Nucleus accumbens (tissue), 56 donors: ENCODE data around the gene EEF1A1.
"Not testable (repeated sequence)": the region's sequence is repeated elsewhere in the genome, so short reads cannot be mapped to it uniquely, and the experiment has no call there.

Experiments
- DNase-seq, 56 donors: peaks; one replicate each; lab custom pipeline; 2025; lab: John Stamatoyannopoulos, UW

The EEF1A1 gene

DNA sequence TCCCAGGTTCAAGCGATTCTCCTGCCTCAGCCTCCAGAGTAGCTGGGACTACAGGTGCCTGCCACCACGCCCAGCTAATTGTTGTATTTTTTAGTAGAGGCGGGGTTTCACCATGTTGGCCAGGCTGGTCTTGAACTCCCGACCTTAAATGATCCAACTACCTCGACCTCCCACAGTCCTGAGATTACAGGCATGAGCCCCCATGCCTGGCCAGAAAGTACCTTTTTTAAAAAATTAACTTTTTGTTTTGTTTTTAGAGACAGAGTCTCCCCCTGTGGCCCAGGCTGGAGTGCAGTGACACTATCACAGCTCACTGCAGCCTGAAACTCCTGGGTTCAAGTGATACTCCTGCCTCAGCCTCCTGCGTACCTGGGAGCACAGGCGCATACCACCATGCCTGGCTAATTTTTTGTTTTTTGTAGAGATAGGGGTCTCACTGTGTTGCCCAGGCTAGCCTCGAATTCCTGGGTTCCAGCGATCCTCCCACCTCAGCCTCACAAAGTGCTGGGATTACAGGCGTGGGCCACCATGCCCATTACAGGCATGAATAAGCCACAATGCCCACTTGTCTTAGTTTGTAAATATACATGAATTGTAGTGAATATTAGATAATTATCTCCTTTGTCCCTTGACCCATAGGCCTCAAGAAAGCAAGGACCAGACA is 17.4 kb upstream of the EEF1A1 start:
- no peak for DNase-seq

DNA sequence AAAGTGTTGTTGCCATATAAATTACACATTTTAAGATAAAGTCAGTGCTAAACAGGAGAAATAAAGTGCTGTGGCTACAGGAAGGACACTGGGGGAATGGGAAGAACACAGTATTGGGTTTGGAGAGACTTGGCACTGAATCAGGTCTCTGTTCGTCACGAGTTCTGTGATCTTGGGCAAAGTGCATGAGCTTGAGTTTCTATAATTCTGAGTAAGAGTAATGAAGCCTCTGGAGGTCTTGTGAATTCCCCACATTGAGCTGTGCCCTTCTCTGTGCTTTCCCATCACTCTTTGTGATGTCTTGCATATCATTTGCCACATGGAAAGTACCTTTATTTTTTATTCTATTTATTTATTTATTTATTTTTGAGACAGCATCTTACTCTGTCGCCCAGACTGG is 16.8 kb upstream of the EEF1A1 start:
- no peak for DNase-seq

DNA sequence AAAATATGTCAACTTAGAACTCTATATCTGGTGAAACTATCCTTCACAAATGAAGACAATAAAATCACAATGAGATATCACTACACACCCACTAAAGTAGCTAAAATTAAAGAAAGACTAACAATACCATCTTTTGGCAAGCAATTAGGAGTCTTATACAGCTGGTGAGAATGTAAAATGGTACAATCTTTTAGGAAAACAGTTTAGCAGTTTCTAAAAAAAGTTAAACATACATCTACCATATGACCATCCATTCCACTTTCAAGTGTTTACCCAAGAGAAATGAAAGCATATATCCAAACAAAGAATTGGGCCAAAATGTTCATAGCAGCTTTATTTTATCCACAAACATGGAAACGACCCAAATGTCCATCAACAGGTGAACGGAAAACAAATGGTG is 13.8 kb upstream of the EEF1A1 start:
- DNase-seq = no peak

DNA sequence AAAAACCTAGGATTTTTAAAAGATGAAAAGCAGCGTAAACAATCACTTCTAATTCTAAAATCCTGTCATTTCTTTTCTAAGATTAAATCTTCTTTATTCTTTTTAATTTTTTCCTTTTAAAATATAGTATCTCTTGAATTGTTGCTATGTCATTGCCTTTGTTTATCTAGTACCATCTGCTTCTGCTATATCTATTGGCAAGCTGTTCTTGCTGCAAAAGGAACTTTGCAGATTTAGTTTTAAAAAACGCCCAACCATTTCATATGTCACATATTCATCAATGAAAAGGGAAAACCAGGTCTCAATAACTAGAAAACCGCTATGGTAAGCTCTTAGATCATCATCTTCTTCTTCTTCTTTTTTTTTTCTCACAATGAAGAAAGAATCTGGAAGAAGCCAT is 11.5 kb upstream of the EEF1A1 start:
- no peak for DNase-seq

DNA sequence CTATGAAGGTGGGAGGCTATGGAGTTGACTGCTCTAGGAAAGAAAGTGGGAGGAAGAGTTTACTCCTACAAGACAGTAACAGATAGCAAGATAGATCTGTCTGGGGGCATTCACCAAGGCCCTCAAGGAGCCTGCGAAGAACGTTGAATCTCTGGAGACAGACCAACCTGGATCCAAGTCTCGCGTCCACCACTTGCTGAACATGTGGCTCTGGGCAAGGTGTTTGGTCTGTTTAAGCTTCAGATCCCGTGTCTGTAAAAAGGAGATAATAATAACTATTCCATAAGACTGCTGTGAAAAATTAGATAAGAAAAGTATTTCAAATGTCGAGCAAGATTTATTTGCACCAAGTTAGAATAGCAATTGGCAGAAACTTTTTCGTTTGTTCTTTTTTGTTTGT is 8.1 kb upstream of the EEF1A1 start:
- no peak for DNase-seq

DNA sequence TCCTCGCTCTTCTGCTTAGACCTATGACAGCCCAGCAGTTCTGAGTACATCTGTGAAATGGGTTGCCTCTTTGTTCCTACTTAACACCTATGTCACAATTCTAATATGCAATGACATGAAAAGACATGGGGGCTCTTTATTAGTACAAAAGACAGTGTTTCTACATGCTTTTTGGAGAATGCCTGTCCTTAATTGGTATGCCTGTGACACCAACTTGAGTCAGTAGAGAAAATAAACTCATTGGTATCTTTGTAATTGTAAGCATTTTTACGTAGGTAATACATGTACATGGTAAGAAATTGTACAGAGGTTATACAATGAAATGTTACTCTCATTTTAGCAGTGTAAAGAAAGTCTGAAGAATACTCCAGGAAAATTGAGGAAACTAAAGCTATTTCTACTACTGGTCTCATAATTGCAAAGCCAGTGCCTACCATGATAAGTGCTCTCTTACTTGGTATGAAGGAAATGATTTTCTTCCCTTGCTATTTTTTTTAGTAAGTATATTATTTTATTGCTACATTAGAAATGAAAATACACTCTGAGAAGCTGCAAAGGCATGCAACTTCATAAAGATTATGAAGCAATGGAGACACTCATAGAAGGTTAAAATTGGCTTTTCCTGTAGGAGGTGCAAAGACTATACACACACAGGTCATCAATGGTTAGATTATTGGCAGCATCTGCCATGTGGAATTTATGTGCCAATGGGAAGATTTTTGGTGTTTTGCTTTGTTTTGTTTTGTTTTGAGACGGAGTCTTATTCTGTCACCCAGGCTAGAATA is 4.9 kb upstream of the EEF1A1 start:
- DNase-seq = no peak

DNA sequence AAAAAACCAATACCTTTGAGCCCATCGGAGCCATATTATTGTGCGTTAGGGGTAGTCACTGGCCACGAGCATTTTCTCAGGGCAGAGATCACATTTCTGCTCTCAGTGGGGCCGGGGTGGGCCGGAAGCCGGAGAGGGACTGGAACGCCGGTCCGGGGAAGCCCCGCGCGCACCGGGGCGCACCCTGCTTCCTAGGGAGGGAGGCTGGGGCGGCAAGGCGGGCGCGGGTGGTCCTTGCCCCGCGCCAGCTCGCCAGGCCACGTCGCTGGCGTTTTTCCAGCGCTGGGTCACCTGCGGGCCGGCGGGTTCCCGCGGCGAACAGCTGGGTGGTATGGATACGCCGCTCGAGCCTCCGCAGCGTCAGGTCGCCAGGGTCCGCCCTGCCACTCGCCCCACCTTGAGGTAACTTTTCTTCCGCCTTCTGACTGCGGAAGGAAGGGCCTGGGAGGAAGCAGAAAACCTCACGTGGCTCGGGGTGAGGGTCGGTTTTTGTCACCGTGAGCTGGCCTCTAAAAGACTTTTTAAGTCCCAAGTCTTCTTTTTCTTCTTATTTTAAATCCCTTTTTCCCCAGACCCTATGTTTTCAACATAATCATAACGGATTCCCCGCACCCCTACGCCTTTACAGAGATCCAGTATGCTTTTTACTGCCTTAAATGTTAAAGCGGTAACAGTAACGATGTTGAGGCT is 2.7 kb upstream of the EEF1A1 start:
- peak in 30 of 56 donors; percentile 3 to 54 (median 16) for DNase-seq

DNA sequence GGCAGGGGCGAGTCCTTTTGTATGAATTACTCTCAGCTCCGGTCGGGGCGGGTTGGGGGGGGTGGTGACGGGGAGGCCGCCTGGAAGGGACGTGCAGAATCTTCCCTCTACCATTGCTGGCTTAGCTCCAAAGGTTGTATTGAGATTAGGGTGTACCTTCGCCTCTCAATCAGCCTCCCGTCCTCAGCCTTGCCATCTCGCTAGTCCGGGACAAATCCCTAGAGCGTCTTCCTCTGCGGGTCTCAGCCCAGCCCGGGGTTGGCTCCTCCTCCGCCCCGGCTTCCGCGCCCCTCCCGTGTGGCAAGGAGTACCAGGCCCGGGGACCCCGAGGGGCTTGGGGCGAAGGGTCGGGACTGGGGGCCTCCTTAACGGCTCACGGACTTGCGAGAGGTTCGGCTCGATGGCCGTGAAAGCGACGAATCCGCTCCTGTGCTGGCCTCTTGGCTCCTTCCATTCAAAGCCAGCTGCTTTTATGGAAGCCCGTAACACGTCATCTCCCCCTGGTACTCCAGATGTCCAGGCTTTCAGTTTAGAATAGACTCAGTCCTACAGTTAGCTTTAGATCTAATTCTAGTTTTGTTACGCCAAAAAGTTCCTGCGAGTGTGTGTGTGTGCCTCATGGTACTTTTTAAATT is 636 bp upstream of the EEF1A1 start:
- peak in 21 of 56 donors; percentile 53 to 98 (median 87) for DNase-seq

DNA sequence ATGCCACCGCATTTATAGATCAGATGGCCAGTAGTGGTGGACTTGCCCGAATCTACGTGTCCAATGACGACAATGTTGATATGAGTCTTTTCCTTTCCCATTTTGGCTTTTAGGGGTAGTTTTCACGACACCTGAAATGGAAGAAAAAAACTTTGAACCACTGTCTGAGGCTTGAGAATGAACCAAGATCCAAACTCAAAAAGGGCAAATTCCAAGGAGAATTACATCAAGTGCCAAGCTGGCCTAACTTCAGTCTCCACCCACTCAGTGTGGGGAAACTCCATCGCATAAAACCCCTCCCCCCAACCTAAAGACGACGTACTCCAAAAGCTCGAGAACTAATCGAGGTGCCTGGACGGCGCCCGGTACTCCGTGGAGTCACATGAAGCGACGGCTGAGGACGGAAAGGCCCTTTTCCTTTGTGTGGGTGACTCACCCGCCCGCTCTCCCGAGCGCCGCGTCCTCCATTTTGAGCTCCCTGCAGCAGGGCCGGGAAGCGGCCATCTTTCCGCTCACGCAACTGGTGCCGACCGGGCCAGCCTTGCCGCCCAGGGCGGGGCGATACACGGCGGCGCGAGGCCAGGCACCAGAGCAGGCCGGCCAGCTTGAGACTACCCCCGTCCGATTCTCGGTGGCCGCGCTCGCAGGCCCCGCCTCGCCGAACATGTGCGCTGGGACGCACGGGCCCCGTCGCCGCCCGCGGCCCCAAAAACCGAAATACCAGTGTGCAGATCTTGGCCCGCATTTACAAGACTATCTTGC is 725 bp downstream of the EEF1A1 start:
- peak in 51 of 56 donors; percentile 7 to 72 (median 52) for DNase-seq

DNA sequence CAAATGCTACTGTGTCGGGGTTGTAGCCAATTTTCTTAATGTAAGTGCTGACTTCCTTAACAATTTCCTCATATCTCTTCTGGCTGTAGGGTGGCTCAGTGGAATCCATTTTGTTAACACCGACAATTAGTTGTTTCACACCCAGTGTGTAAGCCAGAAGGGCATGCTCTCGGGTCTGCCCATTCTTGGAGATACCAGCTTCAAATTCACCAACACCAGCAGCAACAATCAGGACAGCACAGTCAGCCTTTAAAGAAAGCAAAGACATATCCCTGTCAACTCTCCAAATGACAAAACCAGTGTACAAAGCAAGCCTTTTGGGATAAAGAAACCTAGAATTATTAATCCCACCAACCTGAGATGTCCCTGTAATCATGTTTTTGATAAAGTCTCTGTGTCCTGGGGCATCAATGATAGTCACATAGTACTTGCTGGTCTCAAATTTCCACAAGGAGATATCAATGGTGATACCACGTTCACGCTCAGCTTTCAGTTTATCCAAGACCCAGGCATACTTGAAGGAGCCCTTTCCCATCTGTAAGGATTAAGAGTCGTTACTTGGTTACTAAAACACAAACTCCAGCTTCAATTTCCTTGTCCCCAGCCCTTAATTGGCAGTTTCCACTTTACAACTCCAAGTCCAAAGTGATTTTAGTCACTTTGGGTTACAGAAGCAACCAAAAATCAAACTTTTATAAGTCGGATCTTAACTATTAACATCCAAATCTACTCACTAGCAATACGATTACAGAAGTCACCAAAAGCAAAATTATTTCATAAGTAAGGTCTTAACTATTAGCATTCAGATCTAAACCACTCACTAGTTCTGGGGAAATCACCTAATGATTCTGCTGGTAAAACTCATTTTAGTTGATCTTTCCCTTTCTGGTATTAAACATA is 1.6 kb downstream of the EEF1A1 start:
- DNase-seq = not testable (repeated sequence)

DNA sequence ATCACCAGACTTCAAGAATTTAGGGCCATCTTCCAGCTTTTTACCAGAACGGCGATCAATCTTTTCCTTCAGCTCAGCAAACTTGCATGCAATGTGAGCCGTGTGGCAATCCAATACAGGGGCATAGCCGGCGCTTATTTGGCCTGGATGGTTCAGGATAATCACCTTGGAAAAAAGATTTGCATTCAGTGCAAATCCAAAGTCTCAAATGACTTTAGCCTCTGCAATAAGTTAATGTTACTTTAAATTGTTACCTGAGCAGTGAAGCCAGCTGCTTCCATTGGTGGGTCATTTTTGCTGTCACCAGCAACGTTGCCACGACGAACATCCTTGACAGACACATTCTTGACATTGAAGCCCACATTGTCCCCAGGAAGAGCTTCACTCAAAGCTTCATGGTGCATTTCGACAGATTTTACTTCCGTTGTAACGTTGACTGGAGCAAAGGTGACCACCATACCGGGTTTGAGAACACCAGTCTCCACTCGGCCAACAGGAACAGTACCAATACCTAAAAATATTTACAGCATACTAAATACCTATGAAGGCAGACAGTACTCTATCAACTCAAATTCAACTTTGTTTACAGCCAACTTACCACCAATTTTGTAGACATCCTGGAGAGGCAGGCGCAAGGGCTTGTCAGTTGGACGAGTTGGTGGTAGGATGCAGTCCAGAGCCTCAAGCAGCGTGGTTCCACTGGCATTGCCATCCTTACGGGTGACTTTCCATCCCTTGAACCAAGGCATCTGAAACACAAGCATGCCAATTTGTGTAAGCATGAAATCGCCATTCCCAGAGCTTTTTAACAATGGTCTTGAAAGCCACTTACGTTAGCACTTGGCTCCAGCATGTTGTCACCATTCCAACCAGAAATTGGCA is 2.5 kb downstream of the EEF1A1 start:
- DNase-seq = peak in 3 of 56 donors; percentile 4 to 11 (median 8)

DNA sequence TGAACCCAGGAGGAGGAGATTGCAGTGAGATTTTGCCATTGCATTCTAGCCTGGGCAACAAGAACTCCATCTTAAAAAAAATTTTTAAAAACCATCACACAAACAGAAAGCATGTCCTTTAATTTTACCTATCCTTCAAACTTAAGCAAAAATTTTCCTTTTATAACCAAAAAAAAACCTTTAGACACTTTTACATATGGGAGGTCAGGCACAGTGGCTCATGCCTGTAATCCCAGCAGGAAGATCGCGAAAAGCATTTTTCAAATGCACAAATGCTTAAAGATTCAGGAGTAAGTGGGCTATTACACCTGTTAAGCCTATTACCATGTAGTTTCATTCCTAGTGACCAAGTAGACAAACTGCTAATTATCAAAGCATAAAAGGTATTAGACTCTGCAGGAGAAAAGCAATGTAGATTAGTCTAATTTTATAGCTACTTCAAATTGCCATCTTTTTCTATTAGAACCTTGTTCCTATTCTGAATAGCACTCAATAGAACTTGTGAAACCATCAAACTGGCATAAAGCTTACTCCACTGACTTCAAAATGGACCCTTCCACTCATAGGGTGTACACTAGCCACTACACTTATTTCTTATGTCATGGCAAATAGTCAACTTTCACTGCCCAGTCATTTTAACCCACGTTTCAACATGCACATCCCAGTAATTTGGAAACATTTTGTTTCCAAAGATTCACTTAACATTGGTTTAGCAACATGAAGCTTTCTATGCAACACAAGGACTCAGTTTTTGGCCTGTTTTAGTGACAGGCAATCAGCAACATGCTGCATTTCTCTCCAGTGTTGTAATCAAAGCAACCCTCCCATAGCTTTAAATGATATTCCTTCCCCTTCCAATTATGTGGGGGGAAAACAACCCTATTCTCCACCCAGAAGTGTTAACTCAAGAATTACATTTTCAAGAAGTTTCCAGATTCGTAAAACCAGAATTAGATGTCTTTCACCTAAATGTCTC is 4.0 kb downstream of the EEF1A1 start:
- DNase-seq = no peak

DNA sequence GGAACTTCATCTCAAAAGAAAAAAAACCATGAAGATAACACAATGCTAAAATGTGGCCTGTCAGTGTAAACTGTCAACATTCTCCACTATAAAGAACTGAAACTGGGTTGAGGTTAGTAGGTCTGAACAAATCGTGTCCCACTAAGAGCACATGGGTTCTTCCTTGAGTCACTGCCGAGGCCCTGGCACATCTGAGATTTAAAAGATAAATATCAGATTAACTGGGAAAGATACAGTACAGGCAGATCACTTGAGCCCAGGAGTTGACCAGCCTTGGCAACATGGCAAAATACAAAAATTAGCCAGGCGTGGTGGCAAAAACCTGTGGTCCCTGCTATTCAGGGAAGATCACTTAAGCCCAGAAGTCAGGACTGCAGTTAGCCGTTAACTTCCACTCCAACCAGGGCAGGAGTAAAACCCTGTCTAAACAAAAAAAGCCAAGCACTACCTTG is 5.6 kb downstream of the EEF1A1 start:
- no peak for DNase-seq

DNA sequence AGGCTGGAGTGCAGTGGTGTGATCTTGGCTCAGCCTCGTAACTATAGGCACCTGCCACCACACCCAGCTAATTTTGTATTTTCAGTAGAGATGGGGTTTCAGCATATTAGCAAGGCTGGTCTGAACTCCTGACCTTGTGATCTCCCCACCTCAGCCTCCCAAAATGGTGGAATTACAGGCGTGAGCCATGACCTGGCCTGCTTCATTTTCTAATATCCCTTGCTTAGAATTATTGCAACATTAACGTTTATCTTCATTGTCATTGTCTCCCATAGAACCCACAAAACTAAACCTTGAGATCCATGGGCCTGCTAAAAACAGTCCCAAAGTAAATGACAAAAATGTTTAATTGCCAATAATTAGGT is 6.1 kb downstream of the EEF1A1 start:
- DNase-seq = no peak

DNA sequence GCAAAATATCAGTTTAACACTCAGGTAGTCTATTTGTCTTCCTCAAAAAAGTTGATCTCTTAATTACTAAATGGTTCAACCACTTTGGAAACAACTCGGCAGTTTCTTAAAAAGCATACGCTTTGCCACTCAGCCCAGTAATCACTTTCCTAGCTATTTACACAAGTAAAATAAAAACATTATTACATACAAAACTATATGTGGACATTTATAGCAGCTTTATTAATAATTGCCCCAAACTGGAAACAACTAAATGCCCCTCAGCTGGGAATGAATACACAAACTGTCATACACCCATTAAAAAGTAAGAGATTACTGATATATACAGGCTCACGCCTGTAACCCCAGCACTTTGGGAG is 7.4 kb downstream of the EEF1A1 start:
- no peak for DNase-seq

DNA sequence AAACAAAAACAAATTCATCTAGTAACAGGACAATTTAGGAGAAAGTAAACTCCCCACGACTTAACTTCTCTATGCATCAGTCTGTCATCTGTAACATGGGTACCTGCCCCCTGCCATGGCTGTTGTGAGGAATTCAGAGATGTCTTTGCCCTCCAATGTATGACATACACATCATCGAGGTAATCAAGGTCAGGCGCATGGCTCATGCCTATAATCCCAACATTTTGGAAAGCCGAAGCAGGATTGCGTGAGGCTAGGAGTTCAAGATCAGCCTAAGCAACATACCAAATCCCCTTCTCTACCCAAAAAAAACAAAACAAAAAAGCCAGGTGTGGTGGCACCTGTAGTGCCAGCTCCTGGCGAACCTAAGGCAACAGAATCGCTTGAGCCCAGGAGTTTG is 9.0 kb downstream of the EEF1A1 start:
- no peak for DNase-seq

DNA sequence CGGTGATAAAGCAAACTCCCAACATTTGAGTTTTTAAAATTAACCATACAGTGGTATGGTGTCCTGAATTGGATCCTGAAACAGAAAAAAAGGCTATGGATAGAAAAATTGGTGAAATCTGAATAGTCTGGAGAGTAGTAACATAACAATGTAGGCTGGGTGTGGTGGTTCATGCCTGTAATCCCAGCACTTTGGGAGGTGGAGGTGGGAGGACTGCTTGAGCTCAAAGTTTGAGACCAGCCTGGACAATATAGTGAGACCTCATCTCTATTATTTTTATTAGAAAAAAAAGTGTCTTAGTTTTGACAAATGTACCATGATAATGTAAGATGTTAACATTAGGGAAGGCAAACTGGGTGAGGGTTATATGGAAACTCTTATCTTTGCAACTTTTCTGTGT is 11.0 kb downstream of the EEF1A1 start:
- no peak for DNase-seq
